Medulla oblongata (tissue), 1 donor: Measurements from ENCODE around the gene ZFP92.
A peak's percentile ranks its signal among the peaks of the same experiment; 100 is the strongest.
"Not testable (repeated sequence)": the region's sequence is repeated elsewhere in the genome, so short reads cannot be mapped to it uniquely, and the experiment has no call there.

Experiments used
- DNase-seq: peaks from one replicate; pipeline ENCODE4 v3.0.0-alpha.2; 2015; ENCODE audit errors: extremely low spot score

Gene ZFP92

DNA sequence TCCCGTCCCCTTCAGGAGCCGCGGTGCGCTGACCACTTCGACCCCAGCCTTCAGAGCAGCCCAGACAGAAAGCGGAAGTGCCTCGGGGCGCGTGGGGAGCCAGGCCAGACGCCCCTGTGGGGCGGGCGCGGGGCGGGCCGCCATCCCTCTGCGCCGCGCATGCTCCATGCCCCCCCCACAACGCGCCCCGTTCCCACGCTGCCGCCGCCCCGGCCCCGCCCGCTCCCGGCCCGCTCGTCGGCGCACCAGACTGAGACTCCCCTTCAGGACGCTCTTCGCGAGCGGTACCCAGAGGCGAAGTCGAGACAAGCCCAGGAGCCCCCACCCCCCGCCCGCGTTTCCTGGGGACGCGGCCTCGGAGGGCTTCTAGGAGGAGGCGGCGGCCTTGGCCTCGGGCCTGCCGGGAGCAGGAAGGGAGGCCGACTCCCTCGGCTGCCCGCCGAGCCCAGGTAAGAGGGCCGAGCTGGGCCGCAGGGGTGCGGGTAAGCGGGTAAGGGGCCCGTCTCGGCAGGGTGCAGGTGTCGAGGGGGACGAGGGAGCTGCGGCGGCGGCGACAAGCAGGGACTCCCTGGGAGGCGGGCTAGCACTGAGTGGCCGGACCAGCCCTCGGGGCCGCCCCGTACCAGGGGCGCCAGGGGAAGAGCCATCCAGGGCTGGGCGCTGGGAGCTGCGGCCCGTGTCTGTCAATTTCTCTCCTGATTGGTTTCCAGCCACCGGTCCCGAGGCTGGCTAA, at the start of gene ZFP92:
ZFP92 (plus strand) TSS at position 218 of the 733 bp plus-strand sequence. CDS start 6,851 bp downstream, outside the sequence.
- no peak for DNase-seq

DNA sequence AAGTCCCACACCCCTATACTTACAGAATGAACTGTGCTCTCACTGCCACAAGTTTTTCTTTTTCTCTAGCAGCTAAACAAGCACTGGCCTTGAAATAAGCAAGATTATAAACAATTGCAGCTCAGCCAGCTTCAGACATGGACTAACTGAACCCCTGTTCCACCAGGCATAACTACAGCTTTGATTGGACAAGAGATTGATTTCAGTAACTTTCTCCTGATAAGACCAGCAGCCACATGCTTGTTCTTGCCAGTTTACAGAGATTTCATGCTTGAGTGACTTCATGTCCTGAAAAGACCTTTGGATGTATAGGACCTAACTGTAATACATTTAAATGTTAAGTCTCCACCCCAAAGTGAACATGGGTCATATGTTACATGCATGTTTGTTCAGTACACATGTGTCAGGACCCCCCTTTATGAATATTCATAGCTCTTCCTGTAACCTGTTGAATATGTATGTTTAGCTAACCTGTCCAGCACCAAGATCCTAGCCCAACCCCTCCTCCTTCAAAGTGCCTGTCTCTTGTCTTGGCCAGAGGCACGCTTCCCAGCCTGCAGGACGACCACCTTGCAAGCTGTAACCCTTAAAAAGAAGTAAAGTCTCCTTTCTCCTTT, 49.4 kb upstream of the ZFP92 start:
- no peak for DNase-seq

DNA sequence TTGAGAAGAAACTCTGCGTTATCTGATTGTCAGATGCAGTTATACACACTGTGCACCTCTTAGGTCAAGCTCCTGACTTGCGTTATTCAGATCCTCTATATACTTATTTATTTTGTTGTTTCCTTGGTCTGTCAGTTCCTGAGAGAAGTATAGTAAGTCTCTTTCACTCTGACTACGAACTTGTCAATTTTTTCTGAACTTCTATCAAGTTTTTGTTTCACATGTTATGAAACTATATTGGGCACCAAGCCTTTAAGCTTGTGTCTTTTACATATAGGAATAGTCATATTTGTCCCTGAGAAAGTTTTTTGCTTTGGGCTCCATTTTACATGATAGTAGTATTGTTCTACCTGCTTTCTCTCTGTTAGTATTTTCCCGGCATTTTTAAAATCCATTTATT, 45.6 kb upstream of the ZFP92 start:
- DNase-seq: no peak

DNA sequence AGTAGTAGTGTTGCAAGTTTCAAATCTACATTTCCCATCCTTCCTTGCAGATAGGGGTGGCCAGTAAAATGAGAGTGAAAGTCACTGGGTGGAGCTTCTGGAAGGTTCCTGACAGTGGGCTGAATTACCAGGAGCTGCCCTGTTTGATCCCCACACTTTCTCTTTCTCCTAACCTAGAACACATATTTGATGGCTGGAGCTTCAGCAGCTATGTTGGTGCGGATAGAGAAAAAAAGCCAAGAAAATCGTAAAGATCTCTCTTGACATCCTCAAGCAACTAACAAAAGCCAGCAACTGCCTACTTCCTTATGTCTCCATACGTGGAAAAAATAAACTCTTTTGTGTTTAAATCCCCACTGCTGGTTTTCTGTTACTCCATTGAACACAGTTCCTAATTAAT, 45.2 kb upstream of the ZFP92 start:
- no peak for DNase-seq

- no peak for DNase-seq
Measured at GRCh38 chrX:153366878-153367538, 44.3 kb upstream of the ZFP92 start.

DNA sequence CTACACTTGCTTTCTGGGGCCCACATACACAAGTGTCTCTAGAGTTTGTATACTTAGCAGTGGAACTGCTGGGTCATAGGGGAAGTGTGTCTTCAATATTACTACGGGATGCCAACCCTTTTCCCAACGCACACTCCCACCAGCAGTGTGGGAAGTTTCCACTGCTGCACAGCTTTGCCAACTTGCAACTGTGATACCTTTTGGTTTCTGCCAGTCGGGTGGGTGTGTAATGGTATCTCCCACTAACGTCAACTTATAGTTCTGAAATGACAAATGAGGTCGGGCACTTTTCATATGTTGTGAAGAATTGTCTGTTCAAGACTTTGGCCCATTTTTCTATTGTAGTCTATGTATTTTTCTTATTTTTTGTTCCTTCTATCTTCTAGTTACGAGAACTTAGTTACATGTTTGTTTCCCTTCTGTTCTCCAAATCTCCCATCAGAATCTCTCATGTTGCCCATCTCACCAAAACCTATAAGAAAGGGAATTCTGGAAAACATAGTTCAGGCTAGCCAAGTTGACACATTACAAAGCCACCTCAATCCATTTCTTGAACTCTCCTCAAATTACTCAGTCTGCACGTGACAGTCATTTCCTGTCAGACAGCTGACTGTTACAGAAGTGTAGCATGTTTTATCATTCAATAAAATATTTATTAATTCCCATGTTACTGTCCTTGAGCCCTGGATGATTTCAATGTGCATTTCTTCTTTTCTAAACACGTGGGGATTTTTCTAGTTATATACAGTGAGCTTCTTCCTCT, 40.8 kb upstream of the ZFP92 start:
- DNase-seq: no peak

- no peak for DNase-seq
Measured at GRCh38 chrX:153371256-153371655, 40.0 kb upstream of the ZFP92 start.

GRCh38 chrX:153372949-153373348, 38.3 kb upstream of the ZFP92 start:
- no peak for DNase-seq

DNA sequence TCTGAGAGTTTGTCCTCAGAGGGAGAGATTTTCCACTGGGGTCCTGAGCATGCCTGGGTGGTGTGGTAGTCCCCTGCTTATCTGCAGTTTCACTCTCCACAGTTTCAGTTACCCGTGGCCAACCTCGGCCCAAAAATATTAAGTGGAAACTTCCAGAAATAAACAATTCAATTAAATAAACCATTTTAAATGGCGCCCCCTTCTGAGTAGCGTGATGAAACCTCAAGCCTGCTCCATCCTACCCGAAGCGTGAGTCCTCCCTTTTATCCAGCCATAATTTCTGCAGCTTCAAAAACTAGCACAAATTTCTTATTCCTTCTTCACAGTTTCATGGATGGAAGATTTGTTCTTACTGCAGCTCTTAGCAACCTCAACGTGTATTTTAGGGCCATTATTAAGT, 36.8 kb upstream of the ZFP92 start:
- no peak for DNase-seq

DNA sequence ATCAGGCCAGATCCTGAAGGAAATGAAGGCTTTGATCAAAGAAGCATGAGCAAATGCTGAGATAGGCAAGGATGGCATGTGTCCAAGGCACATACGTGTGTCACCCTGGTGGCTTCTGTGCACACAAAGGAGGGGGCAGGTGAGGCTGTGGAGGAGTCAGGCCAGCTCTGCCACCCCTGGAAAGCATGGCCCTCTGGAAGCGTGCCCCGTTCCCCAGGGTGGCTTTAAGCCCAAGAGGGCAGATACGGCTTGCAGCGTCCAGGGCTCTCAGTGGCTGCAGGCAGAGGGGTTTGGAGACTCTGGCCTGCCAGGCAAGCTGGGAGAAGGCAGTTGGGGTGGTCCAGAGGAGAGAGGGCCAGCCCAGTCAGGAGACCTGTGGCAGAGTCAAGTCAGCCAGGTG, 35.7 kb upstream of the ZFP92 start:
- DNase-seq: no peak

- no peak for DNase-seq
Measured at GRCh38 chrX:153377727-153378126, 33.5 kb upstream of the ZFP92 start.

GRCh38 chrX:153378607-153379006, 32.7 kb upstream of the ZFP92 start:
- no peak for DNase-seq

- no peak for DNase-seq
Measured at GRCh38 chrX:153379508-153379907, 31.8 kb upstream of the ZFP92 start.

DNA sequence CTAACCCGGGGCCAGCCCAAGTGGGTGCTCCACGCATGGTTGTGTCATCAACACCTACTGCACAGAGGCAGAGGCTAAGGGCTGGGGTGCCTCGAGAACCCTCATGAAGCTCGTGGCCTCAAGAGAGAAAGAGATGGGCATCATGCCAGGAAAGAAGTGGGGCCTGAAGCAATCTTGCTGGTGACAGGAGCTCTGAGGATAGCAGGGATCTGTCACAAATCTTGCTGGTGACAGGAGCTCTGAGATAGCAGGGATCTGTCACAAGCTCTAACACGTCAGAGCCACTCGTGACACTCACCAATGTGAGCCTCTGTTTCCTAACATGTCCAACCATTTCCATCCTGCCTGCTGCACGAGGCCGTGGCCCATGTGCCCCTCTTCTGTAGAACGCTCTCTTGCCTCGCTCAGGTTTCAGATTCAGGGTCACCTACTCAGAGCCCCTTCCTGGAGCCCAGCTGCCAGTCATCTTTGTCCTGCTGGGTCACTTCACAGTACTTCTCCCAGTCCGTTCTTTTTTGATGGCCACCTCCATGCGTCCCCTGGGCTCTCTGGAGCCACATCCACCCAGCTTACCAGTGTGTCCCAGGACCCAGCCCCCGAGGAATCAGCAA, 31.2 kb upstream of the ZFP92 start:
- DNase-seq: no peak

- no peak for DNase-seq
Measured at GRCh38 chrX:153380691-153381090, 30.6 kb upstream of the ZFP92 start.

DNA sequence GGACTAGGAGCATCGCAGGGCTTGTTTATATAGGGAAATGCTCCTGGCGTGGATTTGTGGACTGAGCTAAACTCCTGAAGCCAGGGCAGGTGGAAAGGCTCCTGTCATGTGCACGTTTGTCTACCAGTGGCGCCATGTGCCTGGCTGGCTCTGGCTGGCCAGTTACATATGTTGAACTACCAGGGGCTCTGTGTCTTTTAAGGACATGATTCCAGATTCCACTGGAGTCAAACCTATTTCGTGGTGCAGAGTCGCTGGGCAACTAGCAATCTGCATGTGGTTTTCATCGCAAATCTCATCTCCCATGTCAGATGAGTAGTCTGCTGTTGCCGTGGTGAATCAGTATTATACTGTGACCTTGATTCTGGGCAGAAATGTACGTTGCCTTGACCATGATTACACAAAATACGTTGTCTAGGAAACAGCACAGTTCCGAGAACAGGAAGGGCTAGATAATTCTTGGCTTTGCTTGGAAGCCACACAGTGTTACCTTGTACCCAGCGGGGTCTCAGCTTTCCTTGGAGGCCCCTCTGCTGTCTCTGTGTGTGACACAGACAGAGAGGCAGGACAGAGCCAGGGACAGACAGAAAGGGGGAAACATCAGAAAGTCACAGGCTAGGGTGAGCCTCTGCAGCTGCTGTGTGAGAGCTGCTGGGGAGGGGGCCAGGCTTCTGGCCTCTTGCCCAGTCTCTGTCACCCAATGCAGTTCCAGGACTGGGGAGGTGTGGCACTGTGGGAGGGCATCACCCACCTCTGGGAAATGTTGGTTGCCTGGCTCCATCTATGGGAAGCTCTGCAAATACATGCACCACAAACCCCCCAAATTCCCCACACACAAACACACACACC, 29.4 kb upstream of the ZFP92 start:
- DNase-seq: peak; percentile 56

- DNase-seq: no peak
Measured at GRCh38 chrX:153382563-153383482, 28.4 kb upstream of the ZFP92 start.

- DNase-seq: no peak
Measured at GRCh38 chrX:153384390-153384789, 26.9 kb upstream of the ZFP92 start.

DNA sequence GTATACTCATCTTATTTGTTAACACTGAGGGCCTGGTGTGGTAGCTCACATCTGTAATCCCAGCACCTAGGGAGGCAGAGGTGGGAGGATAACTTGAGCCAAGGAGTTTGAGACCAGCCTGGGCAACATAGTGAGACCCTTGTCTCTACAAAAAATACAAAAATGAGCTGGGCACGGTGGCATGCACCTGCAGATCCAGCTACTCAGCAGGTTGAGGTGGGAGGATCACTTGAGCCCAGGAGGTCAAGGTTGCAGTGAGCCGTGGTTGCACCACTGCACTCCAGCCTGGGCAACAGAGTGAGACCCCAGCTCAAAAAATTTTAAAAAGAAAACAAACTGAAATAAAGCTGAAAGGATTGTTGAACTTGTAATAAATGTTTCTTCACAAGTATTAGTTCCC, 26.3 kb upstream of the ZFP92 start:
- not testable (repeated sequence) for DNase-seq

- DNase-seq: no peak
Measured at GRCh38 chrX:153386097-153386496, 25.2 kb upstream of the ZFP92 start.
